ENCODE results near the gene EHBP1L1.

- TF ChIP-seq GATA2 (IDR thresholded peaks at IDR 0.05; ENCODE audit: low read depth, low read length): no peak
- TF ChIP-seq GATA3 (IDR thresholded peaks at IDR 0.05; ENCODE audit: low read depth, low read length): no peak
Observed at GRCh38 chr11:65634440-65634839, 58.6 kb downstream of the EHBP1L1 start.
